Thyroid gland (tissue), 4 donors: ENCODE data around the gene PRAME. TPM values are rescaled to one million over a fixed set of nuclear protein-coding genes. Genes with fewer than 3 reads are reported as not detected.

ENCODE experiments used
- DNase-seq, 2 donors: peaks; one replicate each; pipeline ENCODE4 v3.0.0-alpha.2; 2019
- H3K27ac ChIP-seq, 3 donors: fragments of 200-600 bp; sonication (generic); 1 replicate in 2 of 3; 2 replicates in 1 of 3; pipeline ENCODE4 v1.5.1; 2016 to 2019; ENCODE audit warnings: mild to moderate bottlenecking in 1 of 3, moderate library complexity in 1 of 3
- H3K27me3 ChIP-seq: fragments of 200-600 bp; sonication (generic); one replicate; pipeline ENCODE4 v1.5.1; 2019
- H3K36me3 ChIP-seq, 2 donors: fragments of 200-600 bp; sonication (generic); one replicate each; pipeline ENCODE4 v1.5.1; 2016 to 2019
- H3K4me1 ChIP-seq, 2 donors: fragments of 200-600 bp; sonication (generic); one replicate each; pipeline ENCODE4 v1.5.1; 2017 to 2019
- H3K4me3 ChIP-seq, 3 donors: fragments of 200-600 bp; sonication (generic); replicated peaks in 1 of 3; 1 replicate in 2 of 3; 2 replicates in 1 of 3; pipeline ENCODE4 v1.5.1; 2016; ENCODE audit warnings: mild to moderate bottlenecking in 1 of 3
- H3K9me3 ChIP-seq: fragments of 200-600 bp; sonication (generic); one replicate; pipeline ENCODE4 v1.5.1; 2017
- POLR2A ChIP-seq, 2 donors: fragments of 450-650 bp; IDR thresholded peaks; one replicate each; pipeline ENCODE4 v1.6.1; 2017; ENCODE audit warnings: antibody characterized with exemption in 2 of 2, mild to moderate bottlenecking in 2 of 2, moderate library complexity in 1 of 2
- WGBS, 2 donors: methylation state at CpG; one replicate each; pipeline ENCODE4 v1.1.5; 2017; 5-methylcytosine and 5-hydroxymethylcytosine counted together
- intact Hi-C: fragments of 100-400 bp; cut with DNase I; formaldehyde crosslinking; loops from one replicate; pipeline ENCODE4 v1.15.1; 2023
- total RNA-seq, 4 donors: library from RNA; depleted of rRNA; stranded (reverse); fragments of >200 nt; gene quantifications; one replicate each; pipeline ENCODE4 v1.2.3, GENCODE V29; 2016
- TF ChIP-seq, protein P1 (sequence below), 6 experiments: fragments of 200-600 bp in 3 of 6; fragments of 450-650 bp in 3 of 6; sonication (generic) in 3 of 6; IDR thresholded peaks; one replicate each; pipeline ENCODE4 v1.5.1; 2016 to 2019; ENCODE audit warnings: antibody characterized with exemption in 6 of 6, mild to moderate bottlenecking in 2 of 6, inconsistent platforms in 1 of 6, moderate library complexity in 1 of 6

The PRAME gene
- total RNA-seq, 4 donors from 2014 or later: 0.45 to 0.67 TPM; not detected in 2

DNA sequence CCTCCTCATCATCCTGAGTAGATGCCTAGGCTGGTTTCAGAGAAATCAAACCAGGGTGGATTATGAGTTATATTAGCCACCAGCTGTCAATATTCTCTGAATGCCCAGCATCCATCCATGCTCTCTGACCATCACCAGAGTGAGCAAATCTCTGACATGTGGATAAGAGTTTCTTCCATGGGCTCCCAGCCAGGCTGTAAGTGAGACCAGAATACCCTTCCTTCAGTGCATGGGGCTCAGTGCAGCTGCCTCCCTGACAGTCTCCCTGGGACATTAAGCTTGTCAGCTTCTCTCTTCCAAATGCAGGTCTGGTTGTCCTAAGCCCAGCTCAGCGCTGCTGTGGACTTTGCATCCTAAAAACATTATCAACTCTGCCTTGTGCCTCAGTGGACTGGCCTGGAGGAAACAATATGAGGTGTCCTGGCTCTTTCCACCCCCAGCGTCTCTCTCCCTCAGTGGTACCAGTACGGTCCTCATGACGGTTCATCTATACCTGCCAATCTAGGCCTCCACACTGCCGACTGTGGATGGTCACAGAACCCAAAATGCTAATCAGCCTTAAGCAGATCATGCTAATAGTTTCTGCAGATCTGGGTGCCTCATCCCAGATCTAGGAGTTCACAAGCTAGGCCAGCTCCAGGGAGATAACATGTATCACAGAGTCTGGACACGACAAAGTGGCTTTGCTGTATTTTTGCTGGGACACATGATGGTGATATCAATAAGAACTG is 41.6 kb upstream of the PRAME start:
- no peaks in the 10 kb centered on the region for H3K27me3 ChIP-seq
- WGBS, 2 donors: 91% methylated on average over 6 of the region's 6 CpGs
- no peak for DNase-seq
- no peak overlapping the region for H3K4me3 ChIP-seq
- no peaks in the 10 kb centered on the region for H3K4me1 ChIP-seq
- no peaks in the 10 kb centered on the region for H3K9me3 ChIP-seq
- no peak overlapping the region for H3K27ac ChIP-seq
- no peaks in the 10 kb centered on the region for H3K36me3 ChIP-seq
- intact Hi-C loops: no loop called here
- TF ChIP-seq, protein P1, sequence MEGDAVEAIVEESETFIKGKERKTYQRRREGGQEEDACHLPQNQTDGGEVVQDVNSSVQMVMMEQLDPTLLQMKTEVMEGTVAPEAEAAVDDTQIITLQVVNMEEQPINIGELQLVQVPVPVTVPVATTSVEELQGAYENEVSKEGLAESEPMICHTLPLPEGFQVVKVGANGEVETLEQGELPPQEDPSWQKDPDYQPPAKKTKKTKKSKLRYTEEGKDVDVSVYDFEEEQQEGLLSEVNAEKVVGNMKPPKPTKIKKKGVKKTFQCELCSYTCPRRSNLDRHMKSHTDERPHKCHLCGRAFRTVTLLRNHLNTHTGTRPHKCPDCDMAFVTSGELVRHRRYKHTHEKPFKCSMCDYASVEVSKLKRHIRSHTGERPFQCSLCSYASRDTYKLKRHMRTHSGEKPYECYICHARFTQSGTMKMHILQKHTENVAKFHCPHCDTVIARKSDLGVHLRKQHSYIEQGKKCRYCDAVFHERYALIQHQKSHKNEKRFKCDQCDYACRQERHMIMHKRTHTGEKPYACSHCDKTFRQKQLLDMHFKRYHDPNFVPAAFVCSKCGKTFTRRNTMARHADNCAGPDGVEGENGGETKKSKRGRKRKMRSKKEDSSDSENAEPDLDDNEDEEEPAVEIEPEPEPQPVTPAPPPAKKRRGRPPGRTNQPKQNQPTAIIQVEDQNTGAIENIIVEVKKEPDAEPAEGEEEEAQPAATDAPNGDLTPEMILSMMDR (IDR thresholded peaks at IDR 0.05): no peak
- TF ChIP-seq POLR2A (IDR thresholded peaks at IDR 0.05): no peak

- intact Hi-C loops: no loop called here
- TF ChIP-seq, protein P1 (IDR thresholded peaks at IDR 0.05): no peak
- TF ChIP-seq POLR2A (IDR thresholded peaks at IDR 0.05): no peak
- 73 to 85% methylated on average over 3 of the region's 3 CpGs for WGBS, 2 donors
Measured at GRCh38 chr22:22599248-22599647, 40.2 kb upstream of the PRAME start.

DNA sequence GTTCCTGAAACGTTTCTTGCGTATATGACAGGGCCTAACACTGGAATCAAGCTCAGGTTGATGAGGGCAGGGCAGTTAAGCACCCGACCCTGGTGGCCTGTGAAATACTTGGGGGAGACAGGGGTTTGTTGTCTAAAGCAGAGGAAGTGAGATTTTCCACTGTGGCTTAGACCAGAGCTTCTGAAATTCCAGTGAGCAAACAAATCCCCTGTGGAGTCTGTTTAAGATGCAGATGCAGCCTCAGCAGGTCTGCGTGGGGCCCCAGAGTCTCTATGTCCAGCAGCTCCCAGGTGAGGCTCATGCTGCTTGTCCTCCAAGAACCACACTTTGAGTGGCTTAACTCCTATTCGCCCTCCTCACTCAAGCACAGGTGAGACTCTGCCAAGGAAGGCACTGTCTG is 39.1 kb upstream of the PRAME start:
- intact Hi-C loops: no loop called here
- Histone ChIP-seq H3K27ac (no peak overlapping the region), H3K4me3 (no peak overlapping the region), H3K9me3 (no peaks in the 10 kb centered on the region), H3K4me1 (no peaks in the 10 kb centered on the region), H3K27me3 (no peaks in the 10 kb centered on the region), H3K36me3 (no peaks in the 10 kb centered on the region)
- no peak for DNase-seq
- whole genome bisulfite sequencing, 2 donors: 61 to 66% methylated on average over 5 of the region's 5 CpGs
- TF ChIP-seq POLR2A (IDR thresholded peaks at IDR 0.05): no peak
- TF ChIP-seq, protein P1 (IDR thresholded peaks at IDR 0.05): no peak

More at GRCh38 chr22:22599248-22599647, 40.2 kb upstream of the PRAME start:
- Histone ChIP-seq H3K27ac (no peak overlapping the region), H3K27me3 (no peaks in the 10 kb centered on the region), H3K9me3 (no peaks in the 10 kb centered on the region), H3K4me1 (no peaks in the 10 kb centered on the region), H3K4me3 (no peak overlapping the region), H3K36me3 (no peaks in the 10 kb centered on the region)
- DNase-seq: no peak

DNA sequence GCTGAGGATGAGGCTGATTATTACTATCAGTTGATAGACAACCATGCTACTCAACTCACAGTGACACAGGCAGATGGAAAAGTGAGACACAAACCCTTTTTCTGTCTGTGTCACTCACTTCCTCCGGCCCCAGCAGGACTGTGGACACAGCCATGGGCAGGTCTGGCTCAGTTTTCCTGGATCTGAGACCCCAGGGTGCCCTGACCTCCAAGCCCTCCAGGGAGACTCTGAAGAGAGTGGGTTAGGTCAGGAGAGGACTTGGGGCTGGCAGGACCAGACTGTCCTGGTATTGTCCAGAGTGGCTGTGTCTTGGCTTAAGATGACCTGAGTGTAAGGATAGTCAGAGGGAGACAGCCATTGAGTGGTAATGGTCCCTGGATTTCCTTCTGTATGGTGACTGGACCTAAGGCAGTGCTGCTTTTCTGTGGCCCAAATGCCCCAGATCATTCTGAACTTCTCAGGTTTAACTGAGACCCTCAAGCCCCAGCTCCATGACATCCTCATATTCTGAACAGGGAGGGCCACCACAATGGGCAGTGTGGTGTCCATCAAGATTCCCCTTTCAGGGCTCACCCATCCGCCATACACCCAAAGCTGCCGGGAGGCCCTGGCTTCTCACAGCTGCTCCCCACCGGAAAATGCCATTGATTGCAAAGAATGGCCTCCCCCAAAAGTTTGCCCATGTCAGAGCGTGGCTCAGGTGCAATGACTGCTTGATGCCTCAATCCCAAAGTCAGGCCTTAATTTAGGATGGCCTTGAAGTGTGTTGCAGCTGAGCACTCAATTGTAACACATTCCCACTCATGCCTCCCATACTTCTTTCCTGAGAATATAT is 36.2 kb upstream of the PRAME start:
- H3K27ac ChIP-seq: no peak overlapping the region
- H3K36me3 ChIP-seq: no peaks in the 10 kb centered on the region
- no peaks in the 10 kb centered on the region for H3K9me3 ChIP-seq
- no peak for DNase-seq
- no peaks in the 10 kb centered on the region for H3K4me1 ChIP-seq
- TF ChIP-seq, protein P1 (IDR thresholded peaks at IDR 0.05): no peak
- TF ChIP-seq POLR2A (IDR thresholded peaks at IDR 0.05): no peak
- no peaks in the 10 kb centered on the region for H3K27me3 ChIP-seq
- intact Hi-C loops: no loop called here
- WGBS, 2 donors: 72 to 77% methylated on average over 5 of the region's 5 CpGs
- no peak overlapping the region for H3K4me3 ChIP-seq
